H1 (cell line): ENCODE measurements around the gene TRAF3IP1. TPM values are rescaled to one million over a fixed set of nuclear protein-coding genes. Genes with fewer than 3 reads are reported as not detected.

Source experiments
- CTCF ChIA-PET: fragments of 300-600 bp; sonication (Branson Sonifier 250); formaldehyde crosslinking; loops from one replicate; lab custom pipeline; 2021; ENCODE audit not compliant: partially characterized antibody; lab: Charles Lee
- POLR2A ChIA-PET: fragments of 300-600 bp; sonication (Branson Sonifier 250); formaldehyde crosslinking; loops from one replicate; lab custom pipeline; 2021; ENCODE audit warnings: inconsistent platforms; ENCODE audit not compliant: partially characterized antibody; lab: Charles Lee
- DNase-seq, 2 experiments: peaks; one replicate each; pipeline versions ENCODE4 v3.0.0 to v3.0.0-alpha.2; 2010 to 2022; ENCODE audit warnings: low spot score in 2 of 2, low read depth in 1 of 2, mixed read lengths in 1 of 2
- FAIRE-seq: peaks from 2 replicates; lab custom pipeline; 2011; peaks lifted over from hg19 to GRCh38; lab: Jason Lieb, UNC
- H2AFZ ChIP-seq: 2 replicates; pipeline ENCODE4 v1.8.1; 2012; ENCODE audit warnings: low read length, inconsistent platforms
- H2AK5ac ChIP-seq: 2 replicates; pipeline ENCODE4 v1.6.1; 2013; ENCODE audit warnings: low read depth, low read length
- H2BK120ac ChIP-seq: replicated peaks from 2 replicates; pipeline ENCODE3; 2013; ENCODE audit warnings: low read depth, low read length, inconsistent platforms
- H2BK12ac ChIP-seq: 2 replicates; pipeline ENCODE4 v1.6.1; 2013; ENCODE audit warnings: low read depth, low read length
- H2BK15ac ChIP-seq: 2 replicates; pipeline ENCODE4 v1.6.1; 2013; ENCODE audit warnings: low read length
- H2BK20ac ChIP-seq: 2 replicates; pipeline ENCODE4 v1.6.1; 2013; ENCODE audit warnings: low read length
- H2BK5ac ChIP-seq: 2 replicates; pipeline ENCODE4 v1.6.1; 2013; ENCODE audit warnings: low read depth, low read length
- H3K14ac ChIP-seq: 2 replicates; pipeline ENCODE4 v1.6.1; 2013; ENCODE audit warnings: inconsistent platforms; ENCODE audit not compliant: insufficient read length
- H3K18ac ChIP-seq: 2 replicates; pipeline ENCODE4 v1.6.1; 2013; ENCODE audit warnings: low read length; ENCODE audit errors: extremely low read depth
- H3K23ac ChIP-seq: 2 replicates; pipeline ENCODE4 v1.6.1; 2013; ENCODE audit warnings: inconsistent platforms; ENCODE audit not compliant: insufficient read length
- H3K23me2 ChIP-seq: 2 replicates; pipeline ENCODE4 v1.6.1; 2013; ENCODE audit warnings: low read depth, low read length
- H3K27ac ChIP-seq: 2 replicates; pipeline ENCODE4 v1.6.1; 2011; ENCODE audit warnings: low read depth, low read length, inconsistent platforms
- H3K27me3 ChIP-seq, 4 experiments: replicated peaks in 1 of 4; 1 replicate in 1 of 4; 2 replicates in 3 of 4; pipeline versions ENCODE4 v1.6.1 to v1.8.1; 2011 to 2013; ENCODE audit warnings: low read length in 3 of 4, mild to moderate bottlenecking in 3 of 4, inconsistent platforms in 2 of 4, mixed read lengths in 2 of 4, moderate library complexity in 1 of 4; ENCODE audit not compliant: control insufficient read depth in 3 of 4, insufficient read depth in 3 of 4; ENCODE audit errors: extremely low read depth in 1 of 4
- H3K36me3 ChIP-seq, 4 experiments: 2 replicates each; pipeline versions ENCODE4 v1.6.1 to v1.8.1; 2011 to 2013; ENCODE audit warnings: mild to moderate bottlenecking in 4 of 4, low read length in 3 of 4, moderate library complexity in 2 of 4, control low read depth in 1 of 4, inconsistent platforms in 1 of 4; ENCODE audit not compliant: insufficient read depth in 4 of 4, control insufficient read depth in 2 of 4
- H3K4ac ChIP-seq: replicated peaks from 2 replicates; pipeline ENCODE3; 2013; ENCODE audit warnings: low read length, low read depth, mixed read lengths, inconsistent platforms; ENCODE audit not compliant: insufficient read length
- H3K4me1 ChIP-seq, 4 experiments: replicated peaks in 1 of 4; 1 replicate in 1 of 4; 2 replicates in 3 of 4; pipeline versions ENCODE4 v1.6.1 to v1.8.1; 2011 to 2013; ENCODE audit warnings: low read length in 3 of 4, inconsistent platforms in 2 of 4, mixed read lengths in 1 of 4; ENCODE audit not compliant: insufficient read depth in 4 of 4, control insufficient read depth in 3 of 4
- H3K4me2 ChIP-seq, 2 experiments: 2 replicates each; pipeline versions ENCODE4 v1.6.1 to v1.8.1; 2011 to 2013; ENCODE audit warnings: low read depth in 2 of 2, low read length in 2 of 2, control low read depth in 1 of 2, inconsistent platforms in 1 of 2, mild to moderate bottlenecking in 1 of 2; ENCODE audit not compliant: insufficient read depth in 1 of 2
- H3K4me3 ChIP-seq, 4 experiments: fragments of 200-600, 300-600 bp in 1 of 4; sonication (generic), shearing (Covaris generic), sonication (Bioruptor Twin) in 1 of 4; 2 replicates each; pipeline versions ENCODE4 v1.5.1 to v1.8.1; 2011 to 2016; ENCODE audit warnings: low read length in 4 of 4, low read depth in 3 of 4, control low read depth in 2 of 4, inconsistent platforms in 2 of 4, mild to moderate bottlenecking in 2 of 4, mixed read lengths in 1 of 4, moderate library complexity in 1 of 4; ENCODE audit not compliant: insufficient read depth in 2 of 4; ENCODE audit errors: extremely low read depth in 1 of 4
- H3K56ac ChIP-seq: replicated peaks from 2 replicates; pipeline ENCODE3; 2013; ENCODE audit warnings: low read depth, mild to moderate bottlenecking, mixed read lengths, low read length, inconsistent platforms; ENCODE audit not compliant: insufficient read length
- H3K79me1 ChIP-seq: 2 replicates; pipeline ENCODE4 v1.6.1; 2013; ENCODE audit warnings: low read depth, low read length, control low read depth
- H3K79me2 ChIP-seq, 2 experiments: 2 replicates each; pipeline versions ENCODE4 v1.6.1 to v1.8.1; 2012 to 2013; ENCODE audit warnings: low read length in 2 of 2, mild to moderate bottlenecking in 2 of 2, inconsistent platforms in 1 of 2; ENCODE audit not compliant: insufficient read depth in 2 of 2, control insufficient read depth in 1 of 2
- H3K9ac ChIP-seq, 4 experiments: replicated peaks in 1 of 4; 1 replicate in 1 of 4; 2 replicates in 3 of 4; pipeline versions ENCODE4 v1.6.1 to v1.8.1; 2011 to 2013; ENCODE audit warnings: low read depth in 3 of 4, low read length in 3 of 4, control low read depth in 2 of 4, mild to moderate bottlenecking in 2 of 4, moderate library complexity in 2 of 4, inconsistent platforms in 1 of 4; ENCODE audit errors: extremely low read depth in 1 of 4
- H3K9me3 ChIP-seq, 2 experiments: 2 replicates each; pipeline versions ENCODE4 v1.6.1 to v1.8.1; 2012 to 2013; ENCODE audit warnings: mild to moderate bottlenecking in 2 of 2, moderate library complexity in 2 of 2, control low read depth in 1 of 2, inconsistent platforms in 1 of 2, low read depth in 1 of 2, low read length in 1 of 2, mixed read lengths in 1 of 2; ENCODE audit not compliant: insufficient read depth in 2 of 2
- H4K20me1 ChIP-seq, 2 experiments: replicated peaks in 1 of 2; 2 replicates each; pipeline versions ENCODE3 to v1.8.1; 2011 to 2013; ENCODE audit warnings: inconsistent platforms in 2 of 2, low read length in 2 of 2, mild to moderate bottlenecking in 1 of 2; ENCODE audit not compliant: insufficient read depth in 2 of 2, control insufficient read depth in 1 of 2
- H4K5ac ChIP-seq: 2 replicates; pipeline ENCODE4 v1.6.1; 2013; ENCODE audit warnings: low read length, low read depth, mixed read lengths, inconsistent platforms; ENCODE audit not compliant: insufficient read length
- H4K8ac ChIP-seq: 2 replicates; pipeline ENCODE4 v1.8.0; 2013; ENCODE audit warnings: mild to moderate bottlenecking, moderate library complexity, low read length, inconsistent platforms; ENCODE audit not compliant: insufficient read depth; ENCODE audit errors: extremely low read depth
- H4K91ac ChIP-seq: replicated peaks from 2 replicates; pipeline ENCODE3; 2013; ENCODE audit warnings: low read length, mixed read lengths, inconsistent platforms; ENCODE audit not compliant: insufficient read length
- HDAC2 ChIP-seq, 2 experiments: fragments of 300-600 bp in 1 of 2; sonication (generic) in 1 of 2; IDR thresholded peaks; 2 replicates each; pipeline ENCODE4 v1.6.1; 2011 to 2012; ENCODE audit warnings: low read depth in 2 of 2, low read length in 2 of 2, mild to moderate bottlenecking in 2 of 2, moderate library complexity in 2 of 2, borderline replicate concordance in 1 of 2, inconsistent platforms in 1 of 2
- NANOG ChIP-seq: IDR thresholded peaks from 2 replicates; pipeline ENCODE4 v1.6.1; 2011; ENCODE audit warnings: low read length, low read depth, mild to moderate bottlenecking, inconsistent platforms; ENCODE audit not compliant: insufficient read depth, poor library complexity, severe bottlenecking
- POLR2A ChIP-seq, 2 experiments: IDR thresholded peaks; 1 replicate in 1 of 2; 2 replicates in 1 of 2; pipeline ENCODE4 v1.6.1; 2011; ENCODE audit warnings: low read depth in 2 of 2, low read length in 2 of 2, mild to moderate bottlenecking in 2 of 2; ENCODE audit errors: control extremely low read depth in 1 of 2
- RAD21 ChIP-seq, 2 experiments: IDR thresholded peaks in 1 of 2; conservative IDR thresholded peaks in 1 of 2; 2 replicates each; pipeline ENCODE4 v1.6.1; 2011; ENCODE audit warnings: low read depth in 2 of 2, low read length in 2 of 2, improper control_type of control experiment in 1 of 2, inconsistent platforms in 1 of 2, mild to moderate bottlenecking in 1 of 2, moderate library complexity in 1 of 2
- WGBS, 2 experiments: shearing (Covaris generic) in 1 of 2; methylation state at CpG; one replicate each; pipeline versions ENCODE4 v1.1.6 to v1.1.7; 2013 to 2015; ENCODE audit warnings: low lambda C conversion rate in 2 of 2, mixed read lengths in 2 of 2, inconsistent platforms in 1 of 2, low coverage in 1 of 2, missing lambda C conversion rate in 1 of 2; ENCODE audit not compliant: insufficient replicate concordance in 2 of 2, insufficient coverage in 1 of 2, insufficient read length in 1 of 2; ENCODE audit errors: extremely low coverage in 1 of 2, missing lambda C conversion rate in 1 of 2; 5-methylcytosine and 5-hydroxymethylcytosine counted together
- polyA plus RNA-seq, 7 experiments: library from polyadenylated mRNA; depleted of rRNA in 3 of 7; stranded (reverse) in 5 of 7; unstranded in 2 of 7; fragments of >200 nt in 5 of 7; fragments of 200-250 nt in 2 of 7; gene quantifications; 1 replicate in 5 of 7; 2 replicates in 1 of 7; 4 replicates in 1 of 7; pipeline versions ENCODE4 v1.2.1 to v1.2.3, GENCODE V29; 2011 to 2013; ENCODE audit warnings: missing spikeins in 2 of 7, mixed read lengths in 2 of 7
- total RNA-seq: library from RNA; stranded (reverse); fragmentation: NEBNext Ultra II Directional; extraction: Animal tissue kit (Norgen Biotek cat#: 25700); gene quantifications from 2 replicates; pipeline ENCODE4 v1.2.1, GENCODE V29; 2021
- TF ChIP-seq, protein P1 (sequence below), 3 experiments: IDR thresholded peaks; 1 replicate in 2 of 3; 2 replicates in 1 of 3; pipeline versions ENCODE4 v1.5.1 to v1.6.1; 2011; ENCODE audit warnings: low read length in 3 of 3, mild to moderate bottlenecking in 3 of 3, inconsistent platforms in 2 of 3, low read depth in 1 of 3, moderate library complexity in 1 of 3; ENCODE audit not compliant: insufficient read depth in 1 of 3; ENCODE audit errors: control extremely low read depth in 1 of 3
- TF ChIP-seq, protein P2 (sequence below): IDR thresholded peaks from 2 replicates; pipeline ENCODE4 v1.6.1; 2012; ENCODE audit warnings: inconsistent platforms

The TRAF3IP1 gene
- total and polyA plus RNA-seq, 2 of the 8 experiments (the other 6 are each of a cell fraction or from before 2014, with no cell fraction given): 2.3 to 17.5 TPM

DNA sequence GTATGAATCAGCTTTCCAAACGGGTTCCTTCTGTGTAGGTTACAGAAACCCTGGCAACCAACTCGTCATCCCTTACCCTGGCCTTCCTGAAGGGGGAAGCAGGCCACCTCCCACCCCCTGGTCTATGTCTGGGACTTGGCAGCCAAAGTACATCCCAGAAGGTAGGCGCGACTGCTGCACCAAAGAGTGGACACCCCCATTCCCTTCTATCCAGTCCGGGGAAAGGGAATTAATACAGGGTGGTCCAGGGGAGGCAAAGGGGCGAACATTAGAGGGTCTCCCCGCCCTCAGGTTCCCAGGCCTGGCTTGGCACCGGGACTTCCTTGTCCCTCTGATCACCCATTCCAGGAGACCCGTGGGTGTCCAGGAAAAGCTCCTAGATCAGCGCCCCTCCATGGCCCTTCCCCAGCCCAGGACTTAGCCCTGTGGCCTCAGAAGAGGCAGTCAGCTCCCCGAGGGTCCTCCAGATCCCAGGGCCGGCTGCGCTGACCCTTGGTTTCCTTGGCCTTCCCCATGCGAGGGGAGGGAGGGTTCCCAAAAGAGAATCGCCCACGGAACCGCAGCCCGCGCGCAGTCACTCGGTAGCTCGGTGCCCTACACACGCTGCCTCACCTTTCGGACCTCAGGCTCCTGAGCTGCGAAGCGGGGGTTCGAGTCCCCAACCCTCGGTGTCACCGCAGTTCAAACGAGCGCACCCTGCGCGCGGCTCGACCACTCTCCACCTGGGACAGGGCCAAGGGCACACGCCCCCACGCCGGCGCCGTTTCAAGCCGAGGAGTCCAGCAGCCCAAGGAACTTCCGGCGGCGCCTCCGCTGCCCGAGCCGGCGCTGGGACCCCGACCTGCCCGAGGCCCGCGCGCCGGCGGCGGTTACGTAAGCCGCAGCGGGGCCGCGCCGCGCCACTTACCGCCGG lies 32.3 kb upstream of the TRAF3IP1 start, which contains the start of gene PER2:
Gene PER2, minus strand, starts transcription at position 874 of the 913 bp plus-strand sequence. CDS start 10,674 bp downstream, outside the sequence.
- Histone ChIP-seq H3K14ac (no peak within 1 kb of the TSS), H3K27me3 (peaks cover 0 to 10% (median 2%) of the 10 kb centered on the region in 4 experiments; a peak in 2 of 7 replicates), H2BK12ac (no peak within 1 kb of the TSS), H3K9ac (peak within 1 kb of the TSS; percentile 54 to 86 (median 76)), H3K79me2 (peaks cover 0 to 4% of the 10 kb centered on the region in 2 experiments; a peak in 1 of 4 replicates), H3K4ac (no peak within 1 kb of the TSS), H3K18ac (no peak within 1 kb of the TSS), H2BK120ac (no peak within 1 kb of the TSS), H3K56ac (no peak within 1 kb of the TSS), H4K91ac (no peak within 1 kb of the TSS), H4K5ac (no peak within 1 kb of the TSS), H3K36me3 (no peaks in the 10 kb centered on the region), H2AK5ac (no peak within 1 kb of the TSS), H3K79me1 (no peaks in the 10 kb centered on the region; the same call in none of the 2 replicates), H2AFZ (peak within 1 kb of the TSS; percentile 93), H3K4me3 (peak within 1 kb of the TSS; percentile 72 to 84 (median 77)), H3K27ac (no peak within 1 kb of the TSS; the same call in 1 of the 2 replicates), H2BK5ac (0 out of 2 replicates have a peak within 1 kb of the TSS, but pooled peaks have one; percentile 18), H3K23me2 (peaks cover 12% of the 10 kb centered on the region), H4K8ac (no peak within 1 kb of the TSS; the same call in 1 of the 2 replicates), H3K9me3 (no peaks in the 10 kb centered on the region), H2BK15ac (no peak within 1 kb of the TSS), H3K4me1 (peaks cover 7 to 25% (median 18%) of the 10 kb centered on the region in 4 experiments), H3K4me2 (peak within 1 kb of the TSS; percentile 80 to 100), H3K23ac (no peak within 1 kb of the TSS), H4K20me1 (peaks cover 1 to 5% of the 10 kb centered on the region in 2 experiments), H2BK20ac (no peak within 1 kb of the TSS)
- FAIRE-seq (no peak), DNase-seq (no peak)
- POLR2A ChIA-PET: interaction anchor here (0.6 to 2.9 kb wide), 13 partner anchors 8 to 622 kb away, joined by 3 to 15 read pairs (median 4); partner anchors contain the start of genes HES6 and ILKAP
- 12% methylated on average over 55 of the region's 65 CpGs; no CpG with 5 or more reads in 1 of the 2 experiments for WGBS, 2 experiments
- CTCF ChIA-PET: interaction anchor here (0.6 to 18.9 kb wide), 13 partner anchors 8 to 128 kb away, joined by 3 to 298 read pairs (median 4); no protein-coding TSS in a partner anchor
- TF ChIP-seq, protein P1, sequence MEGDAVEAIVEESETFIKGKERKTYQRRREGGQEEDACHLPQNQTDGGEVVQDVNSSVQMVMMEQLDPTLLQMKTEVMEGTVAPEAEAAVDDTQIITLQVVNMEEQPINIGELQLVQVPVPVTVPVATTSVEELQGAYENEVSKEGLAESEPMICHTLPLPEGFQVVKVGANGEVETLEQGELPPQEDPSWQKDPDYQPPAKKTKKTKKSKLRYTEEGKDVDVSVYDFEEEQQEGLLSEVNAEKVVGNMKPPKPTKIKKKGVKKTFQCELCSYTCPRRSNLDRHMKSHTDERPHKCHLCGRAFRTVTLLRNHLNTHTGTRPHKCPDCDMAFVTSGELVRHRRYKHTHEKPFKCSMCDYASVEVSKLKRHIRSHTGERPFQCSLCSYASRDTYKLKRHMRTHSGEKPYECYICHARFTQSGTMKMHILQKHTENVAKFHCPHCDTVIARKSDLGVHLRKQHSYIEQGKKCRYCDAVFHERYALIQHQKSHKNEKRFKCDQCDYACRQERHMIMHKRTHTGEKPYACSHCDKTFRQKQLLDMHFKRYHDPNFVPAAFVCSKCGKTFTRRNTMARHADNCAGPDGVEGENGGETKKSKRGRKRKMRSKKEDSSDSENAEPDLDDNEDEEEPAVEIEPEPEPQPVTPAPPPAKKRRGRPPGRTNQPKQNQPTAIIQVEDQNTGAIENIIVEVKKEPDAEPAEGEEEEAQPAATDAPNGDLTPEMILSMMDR (IDR thresholded peaks at IDR 0.05; ENCODE audit: control extremely low read depth in 1 of 3, insufficient read depth in 1 of 3, low read depth in 1 of 3, low read length in 3 of 3): peak in 1 of 3 experiments; percentile 14; a peak in 2 of 4 replicates
- TF ChIP-seq NANOG (no peak), HDAC2 (IDR thresholded peaks at IDR 0.05; ENCODE audit: borderline replicate concordance in 1 of 2, low read depth in 2 of 2, low read length in 2 of 2) (no peak), RAD21 (IDR thresholded peaks at IDR 0.05 in 1 of 2, conservative IDR thresholded peaks at IDR 0.05 in 1 of 2; ENCODE audit: low read depth in 2 of 2, low read length in 2 of 2) (0 out of 4 replicates have a peak, but pooled peaks of 1 of the 2 experiments have one; percentile 11), POLR2A (IDR thresholded peaks at IDR 0.05; ENCODE audit: control extremely low read depth in 1 of 2, low read depth in 2 of 2, low read length in 2 of 2) (peak in 1 of 2 experiments; percentile 16; a peak in 1 of 3 replicates)
- TF ChIP-seq, protein P2, sequence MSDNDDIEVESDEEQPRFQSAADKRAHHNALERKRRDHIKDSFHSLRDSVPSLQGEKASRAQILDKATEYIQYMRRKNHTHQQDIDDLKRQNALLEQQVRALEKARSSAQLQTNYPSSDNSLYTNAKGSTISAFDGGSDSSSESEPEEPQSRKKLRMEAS: no peak
